Measurements from ENCODE around the gene ZSWIM6. TPM values are rescaled to one million over a fixed set of nuclear protein-coding genes. Genes with fewer than 3 reads are reported as not detected.

Gene ZSWIM6
- total RNA-seq, 1 experiment from 2014 or later: 6.8 TPM

DNA sequence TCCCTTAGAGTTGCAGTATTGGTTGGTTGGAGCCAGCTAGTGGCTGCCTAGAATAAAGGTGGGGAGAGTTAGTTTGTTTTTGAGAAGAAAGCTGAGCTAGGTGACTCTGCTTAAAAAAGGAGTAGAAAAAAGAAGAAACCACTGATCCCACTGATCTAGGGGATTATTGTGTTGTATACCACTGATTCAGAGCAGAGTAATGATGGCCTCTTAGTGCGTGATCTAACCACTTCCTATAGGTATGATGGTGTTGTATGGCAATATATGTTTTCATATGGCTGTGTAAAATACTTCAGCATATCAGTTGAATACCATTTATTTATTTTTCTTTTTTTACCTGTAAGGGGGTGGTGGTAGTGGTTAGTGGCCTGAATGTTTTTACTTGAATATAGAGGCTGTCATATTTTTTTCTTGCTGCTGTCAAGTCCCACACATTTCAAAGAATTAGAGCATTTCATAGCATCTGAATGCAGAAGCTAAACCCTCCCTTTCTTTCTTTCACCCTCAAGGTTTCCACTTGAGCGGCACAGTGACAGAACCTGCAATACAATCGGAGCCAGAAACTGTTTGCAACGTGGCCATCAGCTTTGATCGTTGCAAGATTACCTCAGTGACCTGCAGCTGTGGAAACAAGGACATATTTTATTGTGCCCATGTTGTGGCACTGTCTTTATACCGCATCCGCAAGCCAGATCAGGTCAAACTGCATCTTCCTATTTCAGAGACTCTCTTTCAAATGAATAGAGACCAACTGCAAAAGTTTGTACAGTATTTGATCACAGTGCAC lies 140.3 kb downstream of the ZSWIM6 start:
- DNase-seq (ENCODE audit: low read depth): no peak

DNA sequence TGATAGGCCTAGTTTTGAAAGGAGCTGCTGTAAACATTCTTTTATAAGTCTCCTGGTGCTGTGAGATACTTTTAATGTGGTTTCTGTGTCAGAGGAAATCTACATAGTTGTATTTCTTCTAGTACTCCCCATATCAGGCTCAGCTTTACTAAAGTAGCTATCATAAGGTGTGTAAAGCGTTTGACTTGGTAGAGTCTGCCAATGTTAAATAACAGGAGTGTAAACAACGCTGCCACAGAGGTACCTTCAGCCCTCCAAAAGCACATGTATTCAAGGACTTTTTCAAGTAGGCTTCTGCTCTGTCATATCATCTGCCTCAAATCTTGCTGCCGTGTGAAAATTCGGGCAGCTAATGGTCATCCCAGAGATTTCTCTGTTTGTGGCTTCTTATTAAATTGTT lies 142.7 kb downstream of the ZSWIM6 start:
- no peak for DNase-seq (ENCODE audit: low read depth)

GRCh38 chr5:61477788-61478187 lies 145.7 kb downstream of the ZSWIM6 start:
- no peak for DNase-seq (ENCODE audit: low read depth)

DNA sequence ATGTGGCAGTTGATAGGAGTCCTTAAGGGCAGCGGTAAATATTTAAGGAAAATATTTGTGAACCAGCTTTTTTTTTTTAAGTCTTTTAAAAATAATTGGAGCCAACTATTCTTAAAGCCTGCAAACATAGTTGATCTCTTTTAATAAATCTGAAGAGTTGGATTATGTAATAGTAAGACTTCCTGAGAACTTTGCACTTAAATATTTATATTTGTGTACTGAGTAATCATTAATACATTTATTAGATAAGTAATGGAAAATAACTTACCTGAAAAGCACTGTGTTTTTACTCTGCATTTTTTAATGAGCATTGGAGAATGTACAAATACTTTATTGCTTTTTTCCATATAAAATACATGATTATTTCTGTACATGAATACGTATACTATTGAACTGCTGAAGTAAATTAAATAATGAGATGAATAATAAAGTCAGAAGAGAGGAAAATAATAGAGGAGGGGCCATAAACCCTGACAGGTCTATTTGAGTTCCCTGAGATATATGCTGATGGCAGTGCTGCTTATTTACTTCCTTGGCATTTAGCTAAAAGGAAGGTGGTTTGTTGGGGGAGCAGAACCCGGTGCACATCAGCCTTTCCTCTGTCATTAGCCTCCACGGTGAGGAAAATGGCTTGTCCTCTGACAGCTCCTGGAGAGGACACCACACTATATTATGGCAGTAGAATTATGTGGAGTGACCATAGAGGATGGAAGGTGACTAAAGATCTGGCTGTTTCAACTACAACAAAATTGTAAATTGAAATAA lies 148.0 kb downstream of the ZSWIM6 start:
- DNase-seq (ENCODE audit: low read depth): no peak

DNA sequence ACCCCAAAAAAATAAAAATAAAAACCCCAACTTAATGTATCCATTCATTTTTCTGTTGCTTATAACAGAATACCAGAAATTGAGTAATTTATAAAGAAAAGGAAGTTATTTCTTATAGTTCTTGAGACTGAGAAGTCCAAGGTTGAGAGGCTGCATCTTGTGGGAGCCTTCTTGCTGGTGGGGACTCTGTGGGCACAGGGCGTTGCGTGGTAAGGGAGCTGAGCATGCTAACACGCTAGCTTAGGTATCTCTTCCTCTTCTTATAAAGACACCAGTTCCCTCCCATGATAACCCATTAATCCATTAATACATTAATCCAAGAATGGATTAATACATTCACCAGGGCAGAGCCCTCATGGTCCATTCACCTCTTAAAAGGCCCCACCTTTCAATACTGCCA lies 150.9 kb downstream of the ZSWIM6 start:
- no peak for DNase-seq (ENCODE audit: low read depth)

- DNase-seq (ENCODE audit: low read depth): no peak
Observed at GRCh38 chr5:61486476-61486875, 154.4 kb downstream of the ZSWIM6 start.

GRCh38 chr5:61489574-61489973 lies 157.5 kb downstream of the ZSWIM6 start:
- DNase-seq (ENCODE audit: low read depth): no peak

DNA sequence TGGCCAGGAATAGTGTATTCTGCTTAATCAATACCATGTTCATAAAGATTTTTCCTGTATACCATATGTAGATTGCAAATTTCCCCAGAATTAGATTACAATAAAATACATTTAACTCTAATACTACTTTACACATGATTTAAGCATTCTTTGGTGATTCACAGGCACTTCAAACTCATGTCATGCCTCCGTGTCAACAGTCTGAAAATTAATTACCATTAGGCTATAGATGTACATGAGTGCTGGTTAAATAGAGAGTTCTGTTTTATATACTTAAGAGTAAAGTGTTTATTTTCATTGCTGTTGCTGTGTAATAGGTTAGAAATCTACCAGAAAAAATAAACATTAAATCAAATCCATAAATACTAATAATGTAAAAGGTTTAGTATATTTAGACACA lies 159.8 kb downstream of the ZSWIM6 start:
- no peak for DNase-seq (ENCODE audit: low read depth)

DNA sequence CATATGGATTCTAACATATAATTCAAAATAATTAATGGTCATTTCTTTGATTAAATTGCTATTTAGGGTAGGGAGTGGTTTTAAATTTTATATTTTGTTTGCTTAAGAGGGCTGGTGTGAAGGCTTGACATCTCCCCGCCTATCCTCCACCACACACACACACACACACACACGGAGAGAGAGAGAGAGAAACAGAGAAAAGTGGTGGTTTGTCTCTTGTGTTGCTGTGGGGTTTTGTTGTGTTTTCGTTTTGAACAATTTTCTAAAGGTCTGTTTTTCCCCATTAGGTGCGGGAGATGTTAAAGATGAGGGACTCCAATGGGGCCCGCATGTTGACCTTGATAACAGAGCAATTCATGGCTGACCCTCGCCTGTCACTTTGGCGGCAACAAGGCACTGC lies 161.9 kb downstream of the ZSWIM6 start:
- DNase-seq (ENCODE audit: low read depth): no peak

- DNase-seq (ENCODE audit: low read depth): no peak
Observed at GRCh38 chr5:61496446-61496845, 164.4 kb downstream of the ZSWIM6 start.

- DNase-seq (ENCODE audit: low read depth): no peak
Observed at GRCh38 chr5:61496860-61497259, 164.8 kb downstream of the ZSWIM6 start.

- no peak for DNase-seq (ENCODE audit: low read depth)
Observed at GRCh38 chr5:61498121-61498520, 166.1 kb downstream of the ZSWIM6 start.

DNA sequence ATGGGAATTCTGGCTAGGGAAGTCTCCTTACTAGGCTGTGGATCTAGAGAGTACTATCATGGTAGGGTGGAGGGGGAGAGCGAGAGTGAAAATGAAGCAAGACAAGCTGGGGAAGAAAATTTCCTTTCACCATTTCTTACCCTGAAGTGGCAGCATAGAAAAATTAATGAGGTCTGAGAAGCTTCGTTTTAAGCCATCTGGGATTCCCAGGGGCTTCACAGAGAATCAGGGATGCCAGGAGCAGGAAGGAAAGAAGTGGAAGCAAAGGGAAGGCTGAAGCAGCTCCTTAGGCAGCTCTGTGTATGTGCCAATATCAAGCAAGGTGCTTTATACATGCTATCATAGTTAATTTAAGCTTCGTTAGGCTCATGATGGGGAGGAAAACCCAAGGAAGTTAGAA lies 169.9 kb downstream of the ZSWIM6 start:
- DNase-seq (ENCODE audit: low read depth): no peak

- DNase-seq (ENCODE audit: low read depth): no peak
Observed at GRCh38 chr5:61504143-61504770, 172.2 kb downstream of the ZSWIM6 start.

DNA sequence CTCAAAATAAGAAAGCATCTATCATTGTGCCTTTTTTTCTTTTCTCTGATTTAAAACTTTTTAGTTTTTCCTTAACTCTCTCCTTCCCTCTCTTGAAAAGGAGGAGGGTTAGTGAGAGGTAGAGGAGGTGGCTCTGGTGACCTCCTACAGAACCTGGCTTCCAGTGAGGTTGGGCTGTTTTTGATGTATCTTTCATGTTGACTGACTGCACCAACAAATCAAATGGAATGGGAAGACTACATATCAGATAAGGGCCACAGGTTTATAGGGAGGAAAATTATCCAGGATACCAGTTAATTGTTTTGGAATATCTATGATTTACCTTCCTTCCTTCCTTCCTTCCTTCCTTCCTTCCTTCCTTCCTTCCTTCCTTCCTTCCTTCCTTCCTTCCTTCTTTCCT lies 173.2 kb downstream of the ZSWIM6 start:
- no peak for DNase-seq (ENCODE audit: low read depth)

DNA sequence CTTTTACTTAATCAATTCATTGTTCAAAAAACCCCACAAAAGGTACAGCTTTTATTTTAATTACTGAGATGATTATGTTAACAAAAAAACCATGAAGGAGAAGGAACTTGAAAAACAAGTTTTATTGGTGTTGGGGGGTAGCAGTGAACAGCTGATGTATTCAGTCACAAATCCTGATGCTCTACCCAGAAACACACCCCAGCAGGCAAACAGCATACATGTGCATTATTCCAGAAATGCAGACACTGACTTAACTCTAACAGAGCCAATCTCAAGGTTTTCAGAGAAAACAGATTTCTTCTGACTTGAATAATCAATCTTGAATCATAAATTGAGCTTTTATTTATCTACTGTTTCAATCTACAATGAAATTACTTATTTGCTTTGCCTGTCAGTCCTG lies 175.2 kb downstream of the ZSWIM6 start:
- no peak for DNase-seq (ENCODE audit: low read depth)

- DNase-seq (ENCODE audit: low read depth): no peak
Observed at GRCh38 chr5:61516946-61517345, 184.9 kb downstream of the ZSWIM6 start.

GRCh38 chr5:61519728-61520277 lies 187.7 kb downstream of the ZSWIM6 start:
- no peak for DNase-seq (ENCODE audit: low read depth)

GRCh38 chr5:61523073-61523472 lies 191.0 kb downstream of the ZSWIM6 start:
- DNase-seq (ENCODE audit: low read depth): no peak

GRCh38 chr5:61523997-61524396 lies 191.9 kb downstream of the ZSWIM6 start:
- DNase-seq (ENCODE audit: low read depth): no peak

DNA sequence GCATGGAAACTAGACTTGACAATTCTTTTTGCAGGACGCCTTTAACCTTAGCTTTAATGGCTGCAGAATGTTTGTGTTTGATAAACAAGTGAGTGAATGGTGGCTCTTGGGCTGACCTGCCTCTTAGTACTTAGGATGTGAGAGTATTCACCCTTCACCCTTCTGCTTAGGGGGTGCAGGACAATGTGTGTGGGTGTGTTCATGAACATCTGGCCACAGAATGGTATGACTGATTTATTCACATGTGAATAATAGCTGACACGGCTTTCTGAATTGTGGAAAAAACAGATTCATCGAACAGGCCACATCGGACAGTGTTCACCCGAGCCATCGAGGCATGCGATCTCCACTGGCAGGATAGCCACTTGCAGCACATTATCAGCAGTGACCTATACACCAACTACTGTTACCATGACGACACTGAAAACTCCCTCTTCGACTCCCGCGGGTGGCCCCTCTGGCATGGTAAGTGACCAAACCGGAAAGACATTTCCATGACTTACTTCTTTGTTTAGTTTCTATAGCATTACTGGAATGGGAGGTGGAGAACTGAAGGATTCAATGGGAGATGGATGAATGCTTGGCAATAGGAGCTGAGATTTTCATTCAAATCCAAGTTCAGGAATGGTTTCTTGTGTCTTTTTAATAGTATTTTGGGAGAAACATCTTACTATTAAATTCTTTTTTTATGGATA lies 193.6 kb downstream of the ZSWIM6 start:
- no peak for DNase-seq (ENCODE audit: low read depth)

DNA sequence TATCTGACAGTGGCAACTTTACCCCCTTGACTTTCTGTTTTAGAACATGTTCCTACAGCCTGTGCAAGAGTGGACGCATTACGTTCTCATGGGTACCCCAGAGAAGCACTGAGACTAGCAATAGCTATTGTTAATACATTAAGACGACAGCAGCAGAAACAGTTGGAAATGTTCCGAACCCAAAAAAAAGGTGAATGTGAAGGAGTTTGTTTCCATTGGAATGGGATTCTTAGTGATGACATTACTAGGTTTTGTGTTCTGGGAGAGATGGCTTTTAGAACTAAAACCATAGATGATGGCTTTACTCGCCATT lies 194.1 kb downstream of the ZSWIM6 start:
- no peak for DNase-seq (ENCODE audit: low read depth)
